Measurements from ENCODE around the gene ZNF334.
A peak's percentile ranks its signal among the peaks of the same experiment; 100 is the strongest.

ZNF334 gene

DNA sequence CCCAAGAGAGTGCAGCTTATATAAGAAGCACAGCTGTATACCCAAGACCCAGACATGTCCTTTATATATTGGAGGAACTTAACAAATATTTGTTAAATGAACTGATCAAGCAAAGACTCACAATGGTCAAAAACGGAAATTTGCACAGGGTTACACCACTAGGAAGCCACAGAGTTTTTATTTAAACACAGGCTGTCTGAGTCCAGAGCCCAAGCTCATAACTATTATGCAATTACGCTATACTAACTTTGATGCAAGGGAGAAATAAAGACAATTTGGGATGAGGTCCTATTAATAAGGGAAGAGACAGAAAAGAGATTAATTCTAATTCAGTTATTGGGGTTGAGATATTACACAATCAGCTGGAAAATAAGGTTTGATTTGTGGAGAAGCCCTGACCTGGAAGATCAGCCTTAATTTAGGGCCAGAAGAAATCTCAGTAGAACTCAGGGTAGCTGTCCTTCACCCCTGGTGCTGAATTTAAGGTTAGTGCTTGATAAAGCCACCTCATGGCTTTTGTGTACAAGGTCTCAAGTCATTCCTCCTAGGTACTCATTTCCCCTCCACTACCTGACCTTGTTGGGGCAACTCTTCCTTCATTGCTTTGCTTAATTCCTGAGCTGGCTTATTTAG, 10.5 kb upstream of the ZNF334 start:
- no peak overlapping the region for H3K27ac ChIP-seq
- no peak for TF ChIP-seq ZFX (IDR thresholded peaks at IDR 0.05)
- TF ChIP-seq, protein P1, sequence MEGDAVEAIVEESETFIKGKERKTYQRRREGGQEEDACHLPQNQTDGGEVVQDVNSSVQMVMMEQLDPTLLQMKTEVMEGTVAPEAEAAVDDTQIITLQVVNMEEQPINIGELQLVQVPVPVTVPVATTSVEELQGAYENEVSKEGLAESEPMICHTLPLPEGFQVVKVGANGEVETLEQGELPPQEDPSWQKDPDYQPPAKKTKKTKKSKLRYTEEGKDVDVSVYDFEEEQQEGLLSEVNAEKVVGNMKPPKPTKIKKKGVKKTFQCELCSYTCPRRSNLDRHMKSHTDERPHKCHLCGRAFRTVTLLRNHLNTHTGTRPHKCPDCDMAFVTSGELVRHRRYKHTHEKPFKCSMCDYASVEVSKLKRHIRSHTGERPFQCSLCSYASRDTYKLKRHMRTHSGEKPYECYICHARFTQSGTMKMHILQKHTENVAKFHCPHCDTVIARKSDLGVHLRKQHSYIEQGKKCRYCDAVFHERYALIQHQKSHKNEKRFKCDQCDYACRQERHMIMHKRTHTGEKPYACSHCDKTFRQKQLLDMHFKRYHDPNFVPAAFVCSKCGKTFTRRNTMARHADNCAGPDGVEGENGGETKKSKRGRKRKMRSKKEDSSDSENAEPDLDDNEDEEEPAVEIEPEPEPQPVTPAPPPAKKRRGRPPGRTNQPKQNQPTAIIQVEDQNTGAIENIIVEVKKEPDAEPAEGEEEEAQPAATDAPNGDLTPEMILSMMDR (conservative IDR thresholded peaks at IDR 0.05): no peak

DNA sequence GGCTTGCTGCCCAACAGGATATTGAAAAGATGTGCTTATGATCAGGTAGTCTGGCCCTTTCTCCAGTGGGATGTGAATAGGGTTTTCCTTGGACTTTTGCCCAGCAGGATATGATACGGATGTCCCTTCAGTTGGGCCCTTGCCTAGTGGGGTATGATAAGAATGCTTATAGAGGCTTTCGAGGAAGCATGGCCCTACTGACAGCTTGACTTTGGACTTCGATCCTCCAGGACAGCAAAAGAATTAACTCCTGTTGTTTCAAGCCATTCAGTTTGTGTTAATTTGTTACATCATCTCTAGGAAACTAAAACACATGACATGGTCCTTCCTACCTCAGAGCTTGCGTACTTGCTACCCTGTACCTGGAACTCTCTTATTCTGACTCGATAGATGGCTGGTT, 9.7 kb upstream of the ZNF334 start:
- TF ChIP-seq ZFX (IDR thresholded peaks at IDR 0.05): no peak
- no peak overlapping the region for H3K27ac ChIP-seq

DNA sequence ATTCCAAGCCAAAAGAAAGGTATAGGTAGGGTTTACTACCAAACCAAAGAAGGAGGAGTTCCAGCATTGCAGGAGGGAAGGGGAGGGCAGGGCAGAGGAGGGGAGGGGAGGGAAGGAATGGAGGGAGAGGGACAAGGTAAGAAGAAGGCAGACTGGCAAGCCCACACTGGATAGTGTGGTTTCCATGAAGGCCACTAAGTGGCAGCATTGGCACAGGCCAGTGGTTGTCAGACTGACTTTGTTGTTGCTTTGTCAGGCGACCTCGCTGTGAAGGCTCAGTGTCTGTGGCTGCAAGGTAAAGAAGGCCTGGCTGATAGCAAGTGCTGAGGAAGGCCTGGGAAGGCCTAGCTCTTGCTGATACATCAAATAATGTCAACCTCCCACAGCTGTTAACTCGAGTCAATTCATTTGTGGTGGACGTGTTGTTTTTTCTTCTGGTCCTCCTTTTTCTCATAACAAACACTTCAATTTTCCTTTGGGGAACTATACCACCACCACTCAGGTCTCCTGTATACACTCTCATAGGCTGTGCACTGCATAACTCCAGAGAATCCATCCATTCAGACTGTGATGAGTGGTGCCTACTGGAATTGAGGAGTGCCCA, 7.7 kb upstream of the ZNF334 start:
- TF ChIP-seq, protein P1 (conservative IDR thresholded peaks at IDR 0.05): peak; percentile 85
- no peak for TF ChIP-seq ZFX (IDR thresholded peaks at IDR 0.05)
- no peak overlapping the region for H3K27ac ChIP-seq

DNA sequence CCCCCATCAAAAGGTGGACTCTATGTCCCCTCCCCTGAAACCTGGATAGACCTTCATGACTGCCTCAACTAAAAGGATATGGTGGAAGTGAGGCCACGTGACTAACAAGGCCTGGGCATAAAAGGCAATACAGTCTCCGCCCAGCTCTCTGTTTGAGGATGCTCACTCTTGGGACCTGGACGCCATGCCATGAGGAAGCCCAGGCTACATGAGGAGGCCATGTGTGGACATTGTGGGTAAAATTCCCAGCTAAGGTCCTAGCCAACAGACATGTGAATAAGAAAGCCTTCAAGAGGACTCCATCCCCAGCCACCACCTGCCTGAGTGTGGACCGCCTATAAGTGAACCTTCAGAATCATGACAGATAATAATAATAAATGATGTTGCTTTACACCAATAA, 7.2 kb upstream of the ZNF334 start:
- no peak overlapping the region for H3K27ac ChIP-seq
- no peak for TF ChIP-seq ZFX (IDR thresholded peaks at IDR 0.05)
- TF ChIP-seq, protein P1 (conservative IDR thresholded peaks at IDR 0.05): no peak

DNA sequence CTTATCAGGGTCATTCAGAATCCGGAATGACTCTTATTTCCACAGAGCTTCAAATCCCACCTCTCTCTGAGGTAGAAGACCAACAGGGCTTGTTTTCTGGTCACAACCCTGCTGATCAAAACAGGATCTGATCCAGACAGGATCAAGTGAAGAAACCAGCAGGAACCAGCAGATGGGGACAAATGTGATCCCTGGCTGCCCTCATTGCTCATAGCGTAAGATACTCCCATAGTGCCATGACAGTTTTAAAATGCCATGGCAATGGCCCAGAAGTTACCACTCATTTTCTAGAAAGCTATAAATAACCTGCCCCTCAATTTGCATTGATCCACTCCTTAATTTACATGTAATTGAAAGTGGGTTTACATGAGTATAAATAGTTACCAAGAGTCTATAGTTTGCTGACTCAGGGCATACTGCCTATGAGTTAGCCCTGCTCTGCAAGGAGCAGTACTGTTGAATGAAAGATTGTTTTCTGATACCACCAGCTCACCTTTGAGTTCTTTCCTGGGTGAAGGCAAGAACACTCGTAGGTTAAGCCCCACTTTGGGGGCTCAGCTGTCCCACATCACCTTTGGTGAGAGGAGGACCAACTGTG, 6.2 kb upstream of the ZNF334 start:
- TF ChIP-seq, protein P1 (conservative IDR thresholded peaks at IDR 0.05): no peak
- TF ChIP-seq ZFX (IDR thresholded peaks at IDR 0.05): no peak
- H3K27ac ChIP-seq: no peak overlapping the region

DNA sequence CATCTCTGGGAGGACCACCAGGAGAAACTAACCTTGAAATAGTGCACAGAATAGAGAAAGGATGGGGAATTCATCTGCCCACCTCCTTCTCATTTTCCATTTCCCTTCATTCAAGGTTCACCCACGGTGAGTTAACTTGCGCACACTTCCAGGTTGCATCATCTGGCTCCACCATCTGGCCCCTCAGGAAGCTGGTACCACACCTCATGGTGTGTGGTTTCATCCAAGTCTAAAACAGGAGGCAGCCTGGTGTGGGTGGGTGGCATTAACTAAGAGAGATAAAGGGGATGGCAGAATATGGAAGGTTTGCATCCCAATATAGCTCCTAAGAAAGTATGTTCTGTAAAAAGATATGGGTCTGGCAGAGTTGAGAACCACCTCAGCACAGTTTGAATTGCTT, 3.8 kb downstream of the ZNF334 start:
- TF ChIP-seq, protein P1 (conservative IDR thresholded peaks at IDR 0.05): no peak
- no peak for TF ChIP-seq ZFX (IDR thresholded peaks at IDR 0.05)
- no peak overlapping the region for H3K27ac ChIP-seq

DNA sequence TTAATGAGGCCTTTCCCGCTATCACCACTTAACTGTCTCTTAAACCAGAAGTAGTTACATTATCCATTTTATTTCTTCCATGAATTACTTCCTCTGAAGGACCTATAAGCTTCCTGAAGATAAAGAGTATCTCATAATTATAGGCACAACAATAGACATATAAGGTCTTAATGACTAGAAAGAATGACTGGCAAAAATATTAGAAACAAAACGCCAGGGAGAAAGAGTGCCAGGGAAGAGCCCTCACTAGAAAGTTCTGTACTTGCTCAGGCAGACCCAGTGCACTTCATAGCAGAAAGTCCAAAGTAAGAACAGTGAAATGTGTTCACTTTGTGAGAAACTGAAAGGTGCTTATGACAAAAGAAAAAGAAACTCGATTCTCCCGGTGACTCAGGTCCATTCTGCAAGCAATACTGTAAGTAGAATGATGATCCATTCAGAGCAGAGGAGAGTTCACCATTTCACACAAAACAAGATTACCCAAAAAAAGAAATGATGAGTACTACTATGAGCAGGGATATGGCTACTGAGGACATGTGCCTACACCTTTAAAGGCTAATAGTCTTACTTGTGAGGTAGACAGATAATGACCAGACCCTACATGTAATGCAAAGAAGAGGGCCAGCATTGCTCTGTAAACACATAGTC, 5.5 kb downstream of the ZNF334 start:
- H3K27ac ChIP-seq: no peak overlapping the region
- TF ChIP-seq, protein P1 (conservative IDR thresholded peaks at IDR 0.05): no peak
- no peak for TF ChIP-seq ZFX (IDR thresholded peaks at IDR 0.05)
